ENCODE measurements around the gene DPP4. TPM values are rescaled to one million over a fixed set of nuclear protein-coding genes. Genes with fewer than 3 reads are reported as not detected.
A peak's percentile ranks its signal among the peaks of the same experiment; 100 is the strongest.

Gene DPP4
- total and polyA plus RNA-seq, 3 experiments from 2014 or later, result 14.6 to 71.7 (median 15.4) TPM

DNA sequence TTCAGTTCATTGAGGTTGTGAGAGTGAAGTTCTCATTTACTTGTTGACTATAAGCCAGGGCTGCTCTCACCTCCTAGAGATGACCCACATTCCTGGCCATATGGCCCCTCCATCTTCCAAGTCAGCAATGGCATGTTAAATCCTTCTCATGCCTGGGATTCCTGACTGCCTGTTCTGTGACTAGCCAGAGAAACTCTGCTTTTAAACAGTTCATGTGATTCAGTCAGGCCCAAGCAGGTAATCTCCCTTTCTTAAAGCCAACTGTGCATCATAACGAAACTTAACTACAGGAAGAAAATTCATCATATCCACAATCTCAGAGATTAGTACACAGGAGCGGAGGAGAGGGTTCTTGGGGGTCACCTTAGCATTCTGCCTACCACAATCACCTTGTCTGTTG lies 11.5 kb downstream of the DPP4 start:
- Histone ChIP-seq H3K4me3 (ENCODE audit: low read length) (no peak overlapping the region), H3K27me3 (ENCODE audit: insufficient read depth, low read length, poor library complexity, severe bottlenecking) (no peaks in the 10 kb centered on the region), H3K36me3 (ENCODE audit: insufficient read depth, low read length) (no peaks in the 10 kb centered on the region), H3K27ac (ENCODE audit: low read depth, low read length) (no peak overlapping the region), H3K4me1 (ENCODE audit: insufficient read depth, low read length) (peaks cover 37% of the 10 kb centered on the region), H3K9me3 (ENCODE audit: low read length) (no peaks in the 10 kb centered on the region)
- Mint-ChIP-seq H3K4me3 (peak overlapping the region in 6 of 7 donors; percentile 7 to 82 (median 74)), H3K27me3 (no peaks in the 10 kb centered on the region), H3K27ac (peak overlapping the region in 7 of 8 donors; percentile 78 to 98 (median 94)), H3K4me1 (peaks cover 62 to 91% (median 64%) of the 10 kb centered on the region in 3 donors), H3K36me3 (no peaks in the 10 kb centered on the region), H3K9me3 (peaks cover 0 to 3% (median 0%) of the 10 kb centered on the region in 5 donors)
- DNase-seq, result no peak
- POLR2A ChIA-PET, result no interaction called here
- CTCF ChIA-PET, result no interaction called here

DNA sequence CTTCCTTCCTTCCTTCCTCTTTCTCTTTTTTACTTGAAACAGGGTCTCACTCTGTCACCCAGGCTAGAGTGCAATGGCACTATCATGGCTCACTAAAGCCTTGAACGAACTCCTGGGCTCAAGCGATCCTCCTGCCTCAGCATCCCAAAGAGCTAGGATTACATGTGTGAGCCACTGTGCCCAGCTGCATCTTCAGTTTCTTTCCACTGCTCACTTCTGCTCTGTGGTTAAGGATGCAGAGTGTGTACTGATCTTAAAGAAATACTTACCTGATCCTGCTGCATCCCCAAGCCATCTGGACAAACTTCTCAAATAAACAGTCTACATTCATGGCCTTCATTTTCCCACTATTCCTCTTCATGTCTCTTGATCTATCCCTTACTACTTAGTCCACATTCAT lies 13.0 kb downstream of the DPP4 start:
- peak overlapping the region in 7 of 8 donors; percentile 2 to 72 (median 39) for H3K27ac Mint-ChIP-seq
- H3K9me3 Mint-ChIP-seq, result peaks cover 0 to 6% (median 0%) of the 10 kb centered on the region in 5 donors
- H3K36me3 Mint-ChIP-seq, result peaks cover 0 to 5% (median 3%) of the 10 kb centered on the region in 3 donors
- no peak overlapping the region for H3K4me3 ChIP-seq (ENCODE audit: low read length)
- H3K36me3 ChIP-seq (ENCODE audit: insufficient read depth, low read length), result no peaks in the 10 kb centered on the region
- peak overlapping the region in 4 of 7 donors; percentile 13 to 39 (median 24) for H3K4me3 Mint-ChIP-seq
- H3K9me3 ChIP-seq (ENCODE audit: low read length), result peaks cover 4% of the 10 kb centered on the region
- ChIA-PET POLR2A (interaction anchor here (1.6 kb wide), 1 partner anchor 13 kb away, joined by 3 read pairs; no protein-coding TSS in a partner anchor), CTCF (no interaction called here)
- no peaks in the 10 kb centered on the region for H3K27me3 ChIP-seq (ENCODE audit: insufficient read depth, low read length, poor library complexity, severe bottlenecking)
- DNase-seq, result no peak
- H3K27ac ChIP-seq (ENCODE audit: low read depth, low read length), result no peak overlapping the region
- H3K27me3 Mint-ChIP-seq, result no peaks in the 10 kb centered on the region
- peaks cover 51% of the 10 kb centered on the region for H3K4me1 ChIP-seq (ENCODE audit: insufficient read depth, low read length)
- peaks cover 63 to 92% (median 74%) of the 10 kb centered on the region in 3 donors for H3K4me1 Mint-ChIP-seq

DNA sequence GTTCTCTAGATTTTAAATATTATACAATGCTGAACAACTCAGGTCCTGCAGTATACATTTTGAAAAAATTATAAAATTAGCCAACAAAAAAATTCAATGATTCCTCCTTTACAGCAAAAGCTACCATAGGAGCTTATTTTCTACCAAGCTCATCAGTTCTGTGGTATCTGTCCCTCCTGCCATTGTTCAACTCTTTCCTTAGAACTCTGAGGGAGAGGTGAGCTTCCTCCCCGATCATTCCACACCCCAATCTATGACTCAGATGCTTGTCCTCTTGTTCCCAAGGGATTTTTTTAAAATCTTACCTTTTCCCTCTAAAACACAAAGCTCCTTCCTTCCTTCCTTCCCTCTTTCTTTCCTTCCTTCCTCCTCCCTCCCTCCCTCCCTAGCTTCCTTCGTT lies 13.5 kb downstream of the DPP4 start:
- Histone ChIP-seq H3K4me3 (ENCODE audit: low read length) (no peak overlapping the region), H3K27ac (ENCODE audit: low read depth, low read length) (no peak overlapping the region), H3K36me3 (ENCODE audit: insufficient read depth, low read length) (no peaks in the 10 kb centered on the region), H3K9me3 (ENCODE audit: low read length) (peaks cover 4% of the 10 kb centered on the region), H3K27me3 (ENCODE audit: insufficient read depth, low read length, poor library complexity, severe bottlenecking) (no peaks in the 10 kb centered on the region), H3K4me1 (ENCODE audit: insufficient read depth, low read length) (peaks cover 56% of the 10 kb centered on the region)
- Mint-ChIP-seq H3K9me3 (peaks cover 0 to 6% (median 0%) of the 10 kb centered on the region in 5 donors), H3K27me3 (no peaks in the 10 kb centered on the region), H3K4me1 (peaks cover 66 to 92% (median 79%) of the 10 kb centered on the region in 3 donors), H3K27ac (peak overlapping the region in 4 of 8 donors; percentile 13 to 82 (median 69)), H3K4me3 (peak overlapping the region in 1 of 7 donors; percentile 37), H3K36me3 (peaks cover 0 to 5% (median 3%) of the 10 kb centered on the region in 3 donors)
- DNase-seq, result no peak
- ChIA-PET POLR2A (interaction anchor here (1.3 to 1.6 kb wide), 2 partner anchors 8 to 13 kb away, joined by 3 to 4 read pairs; no protein-coding TSS in a partner anchor), CTCF (no interaction called here)

DNA sequence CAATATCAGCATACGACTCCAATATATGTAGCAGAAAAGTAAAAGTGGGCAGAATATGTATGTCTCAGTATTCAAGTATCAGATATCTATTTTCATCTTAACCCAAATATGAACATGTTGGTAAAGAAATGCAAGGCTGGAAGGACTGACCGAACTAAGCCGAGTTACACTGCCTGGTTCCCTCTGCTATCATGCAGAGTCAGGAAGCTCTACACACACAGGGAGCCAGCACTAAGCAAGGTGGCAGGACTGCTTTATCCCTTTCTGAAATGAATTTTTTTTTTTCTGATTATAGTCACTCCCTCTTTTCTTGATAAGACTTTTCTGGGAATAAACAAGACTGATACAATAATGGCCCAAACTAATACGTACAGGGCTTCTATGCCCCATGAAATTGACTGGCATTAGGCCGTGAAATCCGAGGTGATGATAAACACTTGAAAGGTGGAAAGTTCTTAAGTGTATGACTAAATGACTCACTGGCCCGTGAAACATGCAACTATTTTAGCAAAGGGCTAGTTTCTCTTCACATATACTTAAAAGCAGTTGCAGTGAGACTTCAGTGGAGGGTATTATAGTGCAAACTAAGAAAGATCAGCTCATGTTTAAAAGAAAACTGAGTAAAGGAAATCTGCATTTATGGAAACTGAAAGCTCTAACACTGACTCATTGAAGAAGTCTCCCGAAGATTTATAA lies 14.9 kb downstream of the DPP4 start:
- no peak for DNase-seq
- no peaks in the 10 kb centered on the region for H3K27me3 ChIP-seq (ENCODE audit: insufficient read depth, low read length, poor library complexity, severe bottlenecking)
- H3K4me3 ChIP-seq (ENCODE audit: low read length), result peak overlapping the region; percentile 13
- H3K36me3 Mint-ChIP-seq, result peaks cover 0 to 5% (median 3%) of the 10 kb centered on the region in 3 donors
- H3K27me3 Mint-ChIP-seq, result no peaks in the 10 kb centered on the region
- H3K9me3 Mint-ChIP-seq, result peaks cover 0 to 6% (median 0%) of the 10 kb centered on the region in 5 donors
- H3K27ac Mint-ChIP-seq, result peak overlapping the region; percentile 25 to 90 (median 80)
- H3K9me3 ChIP-seq (ENCODE audit: low read length), result peaks cover 4% of the 10 kb centered on the region
- ChIA-PET CTCF (interaction anchor here (1.0 to 1.5 kb wide), 2 partner anchors 16 to 51 kb away, joined by 3 to 4 read pairs; no protein-coding TSS in a partner anchor), POLR2A (interaction anchor here (1.3 kb wide), 1 partner anchor 9 kb away, joined by 4 read pairs; no protein-coding TSS in a partner anchor)
- H3K36me3 ChIP-seq (ENCODE audit: insufficient read depth, low read length), result no peaks in the 10 kb centered on the region
- H3K4me1 Mint-ChIP-seq, result peaks cover 68 to 87% (median 80%) of the 10 kb centered on the region in 3 donors
- peak overlapping the region; percentile 72 to 82 (median 80) for H3K4me3 Mint-ChIP-seq
- H3K4me1 ChIP-seq (ENCODE audit: insufficient read depth, low read length), result peaks cover 63% of the 10 kb centered on the region
- H3K27ac ChIP-seq (ENCODE audit: low read depth, low read length), result no peak overlapping the region

DNA sequence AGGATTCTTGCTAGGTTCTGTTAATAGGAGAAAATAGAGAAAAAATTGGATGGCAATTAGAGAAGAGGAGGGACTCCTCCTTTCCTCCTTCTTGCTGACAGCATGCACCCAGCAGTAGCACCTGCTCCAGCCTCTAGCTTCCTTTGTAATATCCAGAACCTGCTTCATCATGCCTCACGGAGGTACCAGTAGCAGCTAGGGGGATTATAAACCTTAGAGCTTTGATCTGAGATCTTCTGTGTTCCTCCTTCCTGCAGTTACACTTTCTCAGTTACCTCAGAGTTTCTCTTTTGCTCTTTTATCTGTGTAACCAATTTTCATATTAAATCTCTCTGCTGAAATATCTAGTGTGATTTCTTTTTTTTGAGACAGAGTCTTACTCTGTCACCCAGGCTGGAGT lies 16.6 kb downstream of the DPP4 start:
- DNase-seq, result peak in 1 of 5 donors; percentile 36
- Mint-ChIP-seq H3K27me3 (no peaks in the 10 kb centered on the region), H3K36me3 (peaks cover 0 to 5% (median 3%) of the 10 kb centered on the region in 3 donors), H3K27ac (peak overlapping the region in 7 of 8 donors; percentile 60 to 89 (median 79)), H3K4me3 (peak overlapping the region in 6 of 7 donors; percentile 9 to 76 (median 52)), H3K4me1 (peaks cover 55 to 74% (median 63%) of the 10 kb centered on the region in 3 donors), H3K9me3 (peaks cover 0 to 6% (median 0%) of the 10 kb centered on the region in 5 donors)
- Histone ChIP-seq H3K4me1 (ENCODE audit: insufficient read depth, low read length) (peaks cover 50% of the 10 kb centered on the region), H3K27me3 (ENCODE audit: insufficient read depth, low read length, poor library complexity, severe bottlenecking) (no peaks in the 10 kb centered on the region), H3K4me3 (ENCODE audit: low read length) (no peak overlapping the region), H3K36me3 (ENCODE audit: insufficient read depth, low read length) (no peaks in the 10 kb centered on the region), H3K27ac (ENCODE audit: low read depth, low read length) (no peak overlapping the region), H3K9me3 (ENCODE audit: low read length) (peaks cover 4% of the 10 kb centered on the region)
- CTCF ChIA-PET, result interaction anchor here (1.1 to 1.3 kb wide), 2 partner anchors 16 to 41 kb away, joined by 3 read pairs; no protein-coding TSS in a partner anchor
- POLR2A ChIA-PET, result no interaction called here

DNA sequence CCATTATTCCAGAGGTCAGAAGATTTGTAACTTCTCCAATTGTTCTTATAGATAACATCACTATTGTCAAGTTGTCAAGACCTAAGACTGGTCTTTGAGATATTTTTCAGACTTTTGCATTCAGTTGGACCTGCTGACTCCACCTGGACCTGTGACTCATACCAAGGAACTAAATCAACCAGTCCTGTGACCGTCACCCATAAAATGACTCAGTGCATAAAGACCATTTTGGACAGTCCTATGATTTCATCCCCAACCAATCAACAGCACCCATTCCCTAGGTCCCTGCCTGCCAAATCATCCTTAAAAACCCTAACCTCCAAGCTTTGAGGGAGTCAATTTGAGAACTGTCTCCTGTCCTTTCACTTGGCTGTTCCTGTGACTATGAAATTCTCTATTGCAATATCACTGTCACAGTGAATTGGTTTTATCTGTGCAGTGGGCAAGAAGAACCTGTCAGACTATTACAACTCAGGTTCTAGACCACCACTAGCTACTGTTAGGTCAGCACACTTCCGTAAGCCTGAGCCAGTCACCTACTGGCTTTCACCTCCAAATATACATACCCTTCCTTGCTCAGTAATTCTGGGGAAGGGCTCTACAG lies 17.1 kb downstream of the DPP4 start:
- Histone ChIP-seq H3K27ac (ENCODE audit: low read depth, low read length) (no peak overlapping the region), H3K27me3 (ENCODE audit: insufficient read depth, low read length, poor library complexity, severe bottlenecking) (no peaks in the 10 kb centered on the region), H3K36me3 (ENCODE audit: insufficient read depth, low read length) (no peaks in the 10 kb centered on the region), H3K4me1 (ENCODE audit: insufficient read depth, low read length) (peaks cover 48% of the 10 kb centered on the region), H3K9me3 (ENCODE audit: low read length) (peaks cover 4% of the 10 kb centered on the region), H3K4me3 (ENCODE audit: low read length) (no peak overlapping the region)
- Mint-ChIP-seq H3K27ac (peak overlapping the region in 7 of 8 donors; percentile 10 to 90 (median 79)), H3K27me3 (no peaks in the 10 kb centered on the region), H3K9me3 (peaks cover 0 to 6% (median 0%) of the 10 kb centered on the region in 5 donors), H3K4me3 (peak overlapping the region in 1 of 7 donors; percentile 33), H3K4me1 (peaks cover 57 to 76% (median 63%) of the 10 kb centered on the region in 3 donors), H3K36me3 (peaks cover 0 to 5% (median 4%) of the 10 kb centered on the region in 3 donors)
- DNase-seq, result no peak
- ChIA-PET CTCF (interaction anchor here (1.1 to 1.3 kb wide), 2 partner anchors 16 to 41 kb away, joined by 3 read pairs; no protein-coding TSS in a partner anchor), POLR2A (no interaction called here)

DNA sequence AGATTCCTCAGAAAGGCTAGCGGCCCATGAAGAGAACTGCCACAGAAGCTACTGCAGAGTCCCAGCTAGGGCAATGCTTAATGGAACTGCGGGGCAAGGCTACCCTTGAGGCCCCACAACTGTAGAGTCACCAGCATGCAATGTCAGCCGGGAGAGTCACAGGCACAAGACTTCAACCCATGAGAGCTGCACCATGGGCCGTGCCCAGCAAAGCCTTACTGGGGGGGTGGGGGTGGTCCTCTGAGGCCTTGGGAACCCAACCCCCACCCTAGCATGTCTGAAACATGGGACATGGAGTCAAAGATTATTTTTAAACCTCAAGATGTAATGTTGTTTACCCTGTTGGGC lies 20.2 kb downstream of the DPP4 start:
- Mint-ChIP-seq H3K9me3 (peaks cover 0 to 6% (median 0%) of the 10 kb centered on the region in 5 donors), H3K36me3 (peaks cover 0 to 5% (median 4%) of the 10 kb centered on the region in 3 donors), H3K4me3 (no peak overlapping the region), H3K27me3 (no peaks in the 10 kb centered on the region), H3K4me1 (peaks cover 43 to 46% (median 45%) of the 10 kb centered on the region in 3 donors), H3K27ac (no peak overlapping the region)
- peaks cover 42% of the 10 kb centered on the region for H3K4me1 ChIP-seq (ENCODE audit: insufficient read depth, low read length)
- ChIA-PET POLR2A (no interaction called here), CTCF (no interaction called here)
- H3K27ac ChIP-seq (ENCODE audit: low read depth, low read length), result no peak overlapping the region
- no peak overlapping the region for H3K4me3 ChIP-seq (ENCODE audit: low read length)
- H3K36me3 ChIP-seq (ENCODE audit: insufficient read depth, low read length), result no peaks in the 10 kb centered on the region
- H3K9me3 ChIP-seq (ENCODE audit: low read length), result peaks cover 4% of the 10 kb centered on the region
- no peak for DNase-seq
- no peaks in the 10 kb centered on the region for H3K27me3 ChIP-seq (ENCODE audit: insufficient read depth, low read length, poor library complexity, severe bottlenecking)
